ENCODE results near the gene RAPGEF5.

- no peak for TF ChIP-seq CTCF (IDR thresholded peaks at IDR 0.05)
- no peak for TF ChIP-seq ZFX (IDR thresholded peaks at IDR 0.05; ENCODE audit: borderline replicate concordance)
Measured at GRCh38 chr7:22269963-22270362, 87.0 kb downstream of the RAPGEF5 start.

Measured in 22Rv1 (cell line).